Measurements from ENCODE around the gene ADAM12.

Gene ADAM12

DNA sequence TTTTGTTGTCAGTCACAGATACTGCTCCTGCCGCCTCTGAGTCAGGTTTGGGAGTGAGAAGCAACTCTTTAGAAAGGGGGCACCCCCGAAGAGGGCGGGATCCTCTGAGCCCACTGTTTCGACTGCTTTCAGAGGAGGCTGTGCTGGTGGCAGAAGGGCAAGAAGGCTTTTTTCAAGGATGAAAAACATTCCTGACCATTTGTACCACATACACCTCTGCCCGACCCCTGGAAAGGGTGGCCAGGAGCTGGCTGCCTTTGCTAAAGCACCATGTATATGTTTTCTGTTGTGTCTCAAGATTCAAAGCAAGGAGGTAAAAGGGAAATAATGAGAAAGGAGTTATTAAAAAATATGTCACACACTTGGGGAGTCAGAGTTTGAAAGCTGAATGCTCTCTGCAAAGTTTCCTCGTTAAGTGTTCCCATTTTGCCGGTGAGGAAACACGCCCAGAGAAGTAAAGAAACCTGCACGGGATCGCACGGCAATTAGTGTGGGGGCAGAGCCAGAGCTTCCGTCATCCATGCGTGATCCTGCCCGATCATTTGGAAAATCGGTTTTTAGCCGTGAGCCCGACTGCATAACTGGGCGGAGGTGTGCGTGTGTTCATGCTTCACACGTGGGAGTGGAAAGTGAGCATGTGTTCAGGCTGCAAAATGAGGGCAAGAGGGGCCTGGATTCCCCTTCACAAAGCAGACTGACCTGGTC lies 163.2 kb downstream of the ADAM12 start:
- no peaks in the 10 kb centered on the region for H3K27me3 ChIP-seq (ENCODE audit: control insufficient read depth, insufficient read depth, low read length)
- H3K9me3 ChIP-seq (ENCODE audit: control insufficient read depth, insufficient read depth, low read length): no peaks in the 10 kb centered on the region
- H3K4me1 ChIP-seq (ENCODE audit: control insufficient read depth, insufficient read depth, low read length): no peaks in the 10 kb centered on the region
- H3K9ac ChIP-seq (ENCODE audit: low read depth, low read length): no peak overlapping the region
- H3K4me3 ChIP-seq (ENCODE audit: low read depth, low read length): no peak overlapping the region
- no peaks in the 10 kb centered on the region for H3K36me3 ChIP-seq (ENCODE audit: control insufficient read depth, insufficient read depth, low read length)

DNA sequence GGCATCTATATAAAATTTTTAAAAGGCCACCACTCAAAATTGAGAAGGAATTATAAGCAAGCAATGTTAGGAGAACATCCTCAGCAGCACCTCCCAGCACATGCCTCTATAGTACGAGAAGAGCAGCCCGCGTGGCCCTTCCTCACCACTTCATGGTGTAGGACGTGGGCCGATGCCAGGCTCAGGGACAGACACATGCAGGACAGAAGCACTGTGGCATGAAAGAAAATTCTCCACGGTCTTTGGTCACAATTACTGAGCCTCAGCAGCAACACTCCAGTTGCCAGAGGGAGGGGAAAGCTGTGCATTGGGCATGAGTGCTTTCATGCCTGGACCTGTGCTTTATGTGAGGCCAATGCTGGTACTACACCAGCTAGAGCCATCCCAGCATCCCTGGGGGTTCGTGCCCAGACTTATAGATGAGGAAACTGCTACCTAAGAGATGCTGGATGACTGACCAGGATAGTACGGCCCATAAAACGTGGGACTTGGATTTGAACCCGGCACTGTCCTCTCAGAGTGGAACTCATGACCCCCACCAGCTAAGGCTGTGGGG lies 164.7 kb downstream of the ADAM12 start:
- Histone ChIP-seq H3K9ac (ENCODE audit: low read depth, low read length) (no peak overlapping the region), H3K27me3 (ENCODE audit: control insufficient read depth, insufficient read depth, low read length) (no peaks in the 10 kb centered on the region), H3K4me1 (ENCODE audit: control insufficient read depth, insufficient read depth, low read length) (no peaks in the 10 kb centered on the region), H3K4me3 (ENCODE audit: low read depth, low read length) (no peak overlapping the region), H3K36me3 (ENCODE audit: control insufficient read depth, insufficient read depth, low read length) (no peaks in the 10 kb centered on the region), H3K9me3 (ENCODE audit: control insufficient read depth, insufficient read depth, low read length) (no peaks in the 10 kb centered on the region)

DNA sequence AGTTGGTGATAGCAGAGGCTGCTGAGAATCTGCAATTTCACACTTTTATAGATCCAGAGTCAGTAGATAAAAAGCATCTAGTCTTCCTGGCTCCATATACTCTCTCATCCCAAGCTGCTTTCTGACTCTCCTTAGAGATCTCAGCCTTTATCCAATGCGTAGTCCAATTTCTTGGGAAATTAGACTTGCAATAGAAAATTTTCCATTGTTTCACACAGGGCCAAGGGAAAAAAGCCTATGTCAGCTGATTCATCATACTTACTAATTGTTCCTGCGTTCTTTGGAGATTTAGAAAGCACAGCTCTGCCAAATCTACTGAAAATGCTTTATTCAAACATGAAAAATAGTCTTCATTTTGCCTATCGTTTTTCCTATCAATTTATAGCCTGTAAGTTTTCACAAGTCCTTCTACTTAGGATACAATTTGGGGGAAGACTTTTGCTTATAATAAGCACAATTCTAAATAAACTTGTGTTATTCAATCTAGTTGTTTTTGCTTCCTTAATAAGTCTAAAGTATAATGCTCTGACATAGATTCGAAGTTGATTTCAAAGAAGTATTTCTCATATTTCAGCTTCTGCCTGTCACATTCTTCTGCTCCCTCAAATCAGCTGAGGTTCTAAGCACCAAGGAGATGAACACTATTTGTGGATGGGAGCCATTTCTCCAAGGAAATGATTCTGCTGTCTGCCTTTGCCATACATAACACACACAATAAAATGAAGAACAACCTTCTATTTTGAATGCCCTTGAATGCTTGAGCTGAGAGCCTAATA lies 165.4 kb downstream of the ADAM12 start:
- Histone ChIP-seq H3K4me1 (ENCODE audit: control insufficient read depth, insufficient read depth, low read length) (no peaks in the 10 kb centered on the region), H3K9me3 (ENCODE audit: control insufficient read depth, insufficient read depth, low read length) (no peaks in the 10 kb centered on the region), H3K4me3 (ENCODE audit: low read depth, low read length) (no peak overlapping the region), H3K27me3 (ENCODE audit: control insufficient read depth, insufficient read depth, low read length) (no peaks in the 10 kb centered on the region), H3K9ac (ENCODE audit: low read depth, low read length) (no peak overlapping the region), H3K36me3 (ENCODE audit: control insufficient read depth, insufficient read depth, low read length) (no peaks in the 10 kb centered on the region)

DNA sequence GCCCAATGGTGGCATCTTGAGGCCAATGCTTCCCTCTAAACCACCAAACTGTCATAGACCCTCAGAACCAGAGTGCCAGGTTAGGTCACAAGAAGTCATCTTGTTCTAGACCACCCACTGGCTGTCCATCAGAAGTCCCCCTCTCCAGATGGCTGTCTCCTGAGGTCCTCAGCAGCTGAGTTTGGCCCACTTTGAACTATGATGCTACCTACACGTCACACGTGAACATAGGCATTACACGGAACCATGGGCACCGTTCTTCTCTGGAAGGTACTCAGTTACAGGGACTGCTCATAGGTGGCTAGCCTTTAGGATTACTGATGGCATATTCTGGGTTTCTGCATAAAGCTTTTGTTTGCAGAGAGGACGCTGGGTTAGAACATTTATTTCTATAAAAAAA lies 166.4 kb downstream of the ADAM12 start:
- no peak overlapping the region for H3K9ac ChIP-seq (ENCODE audit: low read depth, low read length)
- H3K4me3 ChIP-seq (ENCODE audit: low read depth, low read length): no peak overlapping the region
- H3K9me3 ChIP-seq (ENCODE audit: control insufficient read depth, insufficient read depth, low read length): no peaks in the 10 kb centered on the region
- no peaks in the 10 kb centered on the region for H3K4me1 ChIP-seq (ENCODE audit: control insufficient read depth, insufficient read depth, low read length)
- H3K36me3 ChIP-seq (ENCODE audit: control insufficient read depth, insufficient read depth, low read length): no peaks in the 10 kb centered on the region
- no peaks in the 10 kb centered on the region for H3K27me3 ChIP-seq (ENCODE audit: control insufficient read depth, insufficient read depth, low read length)

DNA sequence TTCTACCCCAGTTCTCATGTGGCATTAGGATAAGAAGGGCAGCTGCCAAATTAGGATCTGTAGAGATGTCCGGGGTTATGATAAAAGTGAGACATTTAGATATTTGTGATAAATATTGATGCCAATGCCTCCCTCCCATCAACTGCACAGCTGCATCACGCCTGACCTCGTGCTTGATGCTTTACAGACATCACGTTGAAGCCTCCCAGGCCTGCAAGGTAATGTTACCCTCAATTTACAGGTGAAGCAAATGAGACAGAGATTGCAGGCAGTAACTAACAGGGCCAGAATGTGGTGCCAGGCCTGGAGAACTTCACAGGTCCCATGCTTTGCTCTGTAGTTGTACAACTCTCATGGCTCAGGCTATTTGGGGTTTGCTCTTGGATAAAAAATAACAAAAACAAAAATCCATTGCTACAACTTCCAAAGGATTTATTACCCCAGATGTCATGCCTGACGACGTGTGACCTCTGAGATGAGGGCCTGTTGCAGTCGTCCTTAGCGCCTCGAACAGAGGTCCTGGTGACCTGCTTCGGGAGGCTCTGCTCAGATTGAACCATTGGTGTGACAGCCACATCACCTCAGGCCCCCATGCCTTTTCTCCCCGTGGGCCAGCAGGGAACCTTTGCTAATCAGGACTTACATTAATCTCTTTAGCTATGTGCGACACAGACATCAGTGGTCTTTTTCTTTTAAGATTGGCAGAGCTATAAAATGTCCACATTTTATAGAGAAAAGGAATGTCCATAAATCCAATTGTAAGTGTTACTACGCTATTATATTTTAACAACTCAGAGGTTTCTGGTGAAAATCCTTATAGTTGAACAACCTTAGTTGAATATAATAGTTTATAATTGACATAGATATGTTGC lies 169.3 kb downstream of the ADAM12 start:
- no peaks in the 10 kb centered on the region for H3K27me3 ChIP-seq (ENCODE audit: control insufficient read depth, insufficient read depth, low read length)
- H3K9me3 ChIP-seq (ENCODE audit: control insufficient read depth, insufficient read depth, low read length): no peaks in the 10 kb centered on the region
- H3K4me3 ChIP-seq (ENCODE audit: low read depth, low read length): no peak overlapping the region
- H3K4me1 ChIP-seq (ENCODE audit: control insufficient read depth, insufficient read depth, low read length): no peaks in the 10 kb centered on the region
- no peaks in the 10 kb centered on the region for H3K36me3 ChIP-seq (ENCODE audit: control insufficient read depth, insufficient read depth, low read length)
- no peak overlapping the region for H3K9ac ChIP-seq (ENCODE audit: low read depth, low read length)

DNA sequence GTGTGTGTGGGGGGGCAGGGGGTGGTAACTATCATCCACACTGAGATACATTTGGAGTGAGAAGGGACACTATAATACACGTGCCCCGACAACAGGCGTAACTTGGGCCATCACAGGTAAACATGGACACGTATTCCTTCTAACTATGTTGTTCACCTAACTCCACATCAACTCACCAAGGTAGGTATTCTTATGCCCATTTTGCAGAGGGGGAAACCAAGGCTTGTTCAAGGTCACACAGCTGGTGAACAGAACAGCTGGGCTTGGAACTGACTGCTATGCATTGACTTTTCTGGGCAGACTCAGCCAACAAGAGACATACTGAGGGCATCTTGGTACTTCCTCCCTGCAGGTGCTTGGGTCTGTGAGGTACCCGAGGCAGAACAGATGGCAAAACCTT lies 170.1 kb downstream of the ADAM12 start:
- H3K4me3 ChIP-seq (ENCODE audit: low read depth, low read length): no peak overlapping the region
- H3K9ac ChIP-seq (ENCODE audit: low read depth, low read length): no peak overlapping the region
- no peaks in the 10 kb centered on the region for H3K9me3 ChIP-seq (ENCODE audit: control insufficient read depth, insufficient read depth, low read length)
- H3K4me1 ChIP-seq (ENCODE audit: control insufficient read depth, insufficient read depth, low read length): no peaks in the 10 kb centered on the region
- no peaks in the 10 kb centered on the region for H3K36me3 ChIP-seq (ENCODE audit: control insufficient read depth, insufficient read depth, low read length)
- no peaks in the 10 kb centered on the region for H3K27me3 ChIP-seq (ENCODE audit: control insufficient read depth, insufficient read depth, low read length)

DNA sequence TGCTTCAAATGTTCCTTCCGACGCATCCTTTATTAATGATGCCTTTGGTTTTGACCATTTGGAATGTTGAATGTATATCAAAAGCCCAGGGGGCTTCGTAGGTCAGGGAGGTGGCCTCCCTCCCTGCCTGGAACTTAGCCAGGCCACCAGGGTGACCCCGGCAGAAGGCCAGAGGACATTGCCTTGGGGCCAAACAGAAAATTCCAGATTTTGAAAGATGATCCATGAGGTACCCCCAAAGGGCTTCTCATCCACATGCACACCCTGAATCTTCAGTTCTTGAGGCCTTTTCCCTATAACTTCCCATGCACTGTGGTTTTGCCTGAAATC lies 171.7 kb downstream of the ADAM12 start:
- Histone ChIP-seq H3K9ac (ENCODE audit: low read depth, low read length) (no peak overlapping the region), H3K27me3 (ENCODE audit: control insufficient read depth, insufficient read depth, low read length) (no peaks in the 10 kb centered on the region), H3K36me3 (ENCODE audit: control insufficient read depth, insufficient read depth, low read length) (no peaks in the 10 kb centered on the region), H3K4me1 (ENCODE audit: control insufficient read depth, insufficient read depth, low read length) (no peaks in the 10 kb centered on the region), H3K9me3 (ENCODE audit: control insufficient read depth, insufficient read depth, low read length) (no peaks in the 10 kb centered on the region), H3K4me3 (ENCODE audit: low read depth, low read length) (no peak overlapping the region)

DNA sequence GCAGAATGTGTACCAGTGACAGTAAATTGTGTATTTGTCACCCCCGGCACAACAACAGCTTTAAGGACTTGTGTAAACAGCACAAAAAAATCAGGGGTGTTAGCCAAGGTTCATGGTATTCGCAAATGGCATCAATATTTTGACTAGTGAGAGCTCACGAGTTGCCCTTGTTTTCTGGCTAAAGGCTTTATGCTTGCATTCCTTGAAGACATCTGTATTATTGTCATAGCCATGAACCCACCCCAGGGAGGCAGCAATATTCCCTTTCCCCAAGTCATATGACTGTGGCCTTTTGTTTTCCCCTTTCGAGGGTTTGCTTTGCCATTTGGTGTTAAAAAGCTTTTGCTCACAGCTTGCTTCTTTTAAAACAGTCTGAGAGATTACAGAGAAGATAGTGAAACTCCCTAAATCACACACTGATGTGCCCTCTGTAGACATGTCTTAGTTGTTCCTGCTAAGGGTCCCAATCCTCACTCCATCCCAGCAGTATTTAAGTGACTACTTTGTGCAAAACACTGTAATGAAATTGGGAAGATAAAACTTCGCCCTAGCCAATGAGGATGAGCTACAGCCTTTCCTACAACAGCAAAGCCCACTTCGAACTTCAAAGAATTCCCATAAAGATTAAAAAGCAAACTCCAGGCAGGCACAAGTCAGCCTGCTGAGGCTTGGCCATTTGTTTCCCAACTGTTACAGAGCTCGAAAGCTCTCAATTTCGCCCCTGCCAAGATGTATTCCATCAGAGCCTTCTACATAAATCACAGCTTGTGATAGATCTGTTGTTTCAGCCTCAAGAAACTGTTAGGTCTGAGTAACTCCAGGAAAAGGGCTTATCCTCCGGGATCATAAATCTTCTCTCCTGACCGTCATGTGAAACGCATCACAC lies 172.3 kb downstream of the ADAM12 start:
- no peaks in the 10 kb centered on the region for H3K36me3 ChIP-seq (ENCODE audit: control insufficient read depth, insufficient read depth, low read length)
- no peak overlapping the region for H3K9ac ChIP-seq (ENCODE audit: low read depth, low read length)
- H3K27me3 ChIP-seq (ENCODE audit: control insufficient read depth, insufficient read depth, low read length): no peaks in the 10 kb centered on the region
- H3K4me3 ChIP-seq (ENCODE audit: low read depth, low read length): no peak overlapping the region
- H3K4me1 ChIP-seq (ENCODE audit: control insufficient read depth, insufficient read depth, low read length): no peaks in the 10 kb centered on the region
- no peaks in the 10 kb centered on the region for H3K9me3 ChIP-seq (ENCODE audit: control insufficient read depth, insufficient read depth, low read length)

DNA sequence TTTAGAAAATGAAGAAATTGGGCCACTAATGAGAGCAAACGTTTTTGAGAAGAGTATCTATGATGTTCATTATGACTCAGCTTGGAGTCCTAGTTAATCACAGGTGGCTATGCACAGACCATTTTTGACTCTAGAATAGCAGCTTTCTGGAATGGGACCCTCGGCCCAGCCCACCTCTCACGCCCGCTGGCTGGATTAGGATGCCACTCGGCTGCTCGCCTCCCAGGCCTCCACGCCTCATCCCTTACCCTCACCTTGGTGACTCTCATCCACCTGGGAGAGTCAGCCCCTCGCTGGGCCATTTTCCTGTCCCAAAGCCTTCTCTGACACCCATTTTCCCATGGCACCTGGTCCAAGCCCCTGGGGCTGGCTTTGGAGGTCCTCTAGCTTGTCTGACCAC lies 173.6 kb downstream of the ADAM12 start:
- Histone ChIP-seq H3K4me1 (ENCODE audit: control insufficient read depth, insufficient read depth, low read length) (no peaks in the 10 kb centered on the region), H3K4me3 (ENCODE audit: low read depth, low read length) (no peak overlapping the region), H3K9me3 (ENCODE audit: control insufficient read depth, insufficient read depth, low read length) (no peaks in the 10 kb centered on the region), H3K36me3 (ENCODE audit: control insufficient read depth, insufficient read depth, low read length) (no peaks in the 10 kb centered on the region), H3K27me3 (ENCODE audit: control insufficient read depth, insufficient read depth, low read length) (no peaks in the 10 kb centered on the region), H3K9ac (ENCODE audit: low read depth, low read length) (no peak overlapping the region)

DNA sequence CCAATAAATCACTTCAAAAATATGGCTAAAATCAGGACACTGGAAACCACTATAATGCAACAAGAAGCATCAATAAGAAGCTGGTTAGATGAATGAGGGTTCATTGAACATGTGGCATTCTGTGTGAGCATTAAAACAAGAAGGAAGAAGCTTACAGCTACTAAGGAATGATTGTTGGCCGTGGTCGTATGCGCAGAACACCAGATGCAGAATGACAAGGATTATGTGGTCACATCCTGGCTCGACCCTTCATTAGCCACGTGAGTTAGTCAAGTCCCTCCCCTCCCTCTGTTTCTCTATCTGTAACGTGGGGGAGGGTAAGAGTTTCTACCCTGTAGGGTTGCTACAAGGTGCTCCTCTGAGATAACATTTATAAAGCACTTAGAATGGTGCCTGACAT lies 174.3 kb downstream of the ADAM12 start:
- H3K4me3 ChIP-seq (ENCODE audit: low read depth, low read length): no peak overlapping the region
- no peaks in the 10 kb centered on the region for H3K9me3 ChIP-seq (ENCODE audit: control insufficient read depth, insufficient read depth, low read length)
- no peaks in the 10 kb centered on the region for H3K27me3 ChIP-seq (ENCODE audit: control insufficient read depth, insufficient read depth, low read length)
- H3K4me1 ChIP-seq (ENCODE audit: control insufficient read depth, insufficient read depth, low read length): no peaks in the 10 kb centered on the region
- no peak overlapping the region for H3K9ac ChIP-seq (ENCODE audit: low read depth, low read length)
- no peaks in the 10 kb centered on the region for H3K36me3 ChIP-seq (ENCODE audit: control insufficient read depth, insufficient read depth, low read length)

DNA sequence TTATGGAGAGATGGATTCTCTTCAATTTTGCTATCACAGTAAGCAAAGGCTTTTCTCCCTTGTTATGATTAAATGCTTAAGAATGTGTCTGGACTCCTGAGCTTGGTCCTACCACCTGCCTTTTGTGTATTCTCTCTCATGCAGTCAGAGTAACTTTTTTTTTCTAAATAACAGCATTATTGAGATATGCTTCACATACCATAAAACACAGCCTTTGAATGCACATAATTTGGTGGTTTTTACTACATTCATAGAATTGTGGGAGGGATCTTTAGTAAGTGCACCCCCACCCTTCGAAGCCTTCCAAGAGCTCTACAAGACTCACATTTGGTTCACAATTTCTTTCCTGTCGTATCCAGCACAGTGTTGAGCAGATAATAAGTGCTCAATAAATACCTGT lies 175.5 kb downstream of the ADAM12 start:
- H3K9me3 ChIP-seq (ENCODE audit: control insufficient read depth, insufficient read depth, low read length): no peaks in the 10 kb centered on the region
- H3K36me3 ChIP-seq (ENCODE audit: control insufficient read depth, insufficient read depth, low read length): no peaks in the 10 kb centered on the region
- no peaks in the 10 kb centered on the region for H3K4me1 ChIP-seq (ENCODE audit: control insufficient read depth, insufficient read depth, low read length)
- H3K27me3 ChIP-seq (ENCODE audit: control insufficient read depth, insufficient read depth, low read length): no peaks in the 10 kb centered on the region
- no peak overlapping the region for H3K9ac ChIP-seq (ENCODE audit: low read depth, low read length)
- no peak overlapping the region for H3K4me3 ChIP-seq (ENCODE audit: low read depth, low read length)

Measured in iPS-15b (cell line).